NCI-H82 (cell line): Measurements from ENCODE around the gene TNC.
A peak's percentile ranks its signal among the peaks of the same experiment; 100 is the strongest.
"Not testable (repeated sequence)": the region's sequence is repeated elsewhere in the genome, so short reads cannot be mapped to it uniquely, and the experiment has no call there.

Source experiments
- DNase-seq: peaks from one replicate; lab custom pipeline; 2025; lab: John Stamatoyannopoulos, UW

The TNC gene

GRCh38 chr9:115134941-115135340 lies 17.0 kb upstream of the TNC start:
- no peak for DNase-seq

DNA sequence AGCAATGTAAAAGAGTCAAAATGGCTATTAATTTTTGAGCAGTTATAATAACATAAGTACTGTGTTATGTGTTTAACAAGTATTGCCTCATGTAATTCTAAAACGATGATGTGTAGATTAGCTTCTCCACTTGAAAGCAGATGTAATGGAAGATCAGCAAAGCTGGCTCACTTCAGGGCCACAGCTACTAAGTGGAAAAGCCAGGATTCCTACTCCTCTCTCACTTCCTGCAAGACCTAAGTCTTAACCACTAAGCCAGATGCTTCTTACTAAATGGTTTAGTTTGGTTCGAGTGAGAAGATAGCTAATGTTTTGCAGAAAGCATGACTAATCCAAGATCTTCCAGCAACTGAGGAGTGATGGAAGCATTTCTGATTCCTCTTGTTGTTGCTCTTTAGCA lies 15.7 kb upstream of the TNC start:
- DNase-seq: peak; percentile 89

GRCh38 chr9:115132648-115133047 lies 14.7 kb upstream of the TNC start:
- DNase-seq: peak; percentile 90

GRCh38 chr9:115130176-115130575 lies 12.2 kb upstream of the TNC start:
- no peak for DNase-seq

DNA sequence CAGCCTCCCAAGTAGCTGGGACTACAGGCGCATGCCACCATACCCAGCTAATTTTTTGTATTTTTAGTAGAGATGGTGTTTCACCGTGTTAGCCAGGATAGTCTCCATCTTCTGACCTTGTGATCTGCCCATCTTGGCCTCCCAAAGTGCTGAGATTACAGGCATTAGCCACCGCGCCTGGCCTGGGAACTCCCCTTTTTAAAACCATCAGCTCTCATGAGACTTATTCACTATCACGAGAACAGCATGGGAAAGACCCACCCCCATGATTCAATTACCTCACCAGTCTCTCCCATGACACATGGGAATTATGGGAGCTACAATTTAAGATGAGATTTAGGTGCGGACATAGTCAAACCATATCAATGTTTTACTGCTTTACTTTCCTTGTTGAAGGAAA lies 10.8 kb upstream of the TNC start:
- DNase-seq: not testable (repeated sequence)

DNA sequence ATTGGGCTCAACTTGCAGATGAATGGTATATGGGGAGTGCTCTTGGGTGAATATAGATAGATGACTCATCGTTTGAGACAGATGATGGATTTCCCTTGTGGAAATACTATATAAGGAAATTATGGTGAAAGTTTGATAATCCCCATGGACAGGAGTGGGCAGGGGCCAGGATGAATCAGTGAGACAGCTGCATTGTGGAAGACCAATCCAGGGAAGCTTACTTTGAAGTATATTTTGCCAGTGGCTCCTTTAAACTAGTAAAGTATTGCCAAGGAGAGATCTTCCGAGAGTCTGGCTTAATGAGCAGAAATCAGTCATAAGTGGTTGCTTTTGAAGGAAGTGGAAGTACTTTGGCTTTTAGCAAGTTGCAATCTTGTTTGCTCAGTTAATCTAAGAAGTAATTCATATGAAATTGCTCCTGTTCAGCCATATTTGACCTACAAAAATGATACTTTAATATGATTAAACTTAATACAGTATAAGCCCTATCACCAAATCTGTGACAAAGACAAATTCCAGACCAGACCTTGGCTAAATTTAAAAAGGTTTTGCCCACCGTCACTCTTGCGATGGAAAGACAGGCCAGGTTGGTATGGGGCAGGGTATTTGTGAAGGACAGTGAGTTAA lies 9.3 kb upstream of the TNC start:
- no peak for DNase-seq

- no peak for DNase-seq
Observed at GRCh38 chr9:115126404-115126803, 8.4 kb upstream of the TNC start.

DNA sequence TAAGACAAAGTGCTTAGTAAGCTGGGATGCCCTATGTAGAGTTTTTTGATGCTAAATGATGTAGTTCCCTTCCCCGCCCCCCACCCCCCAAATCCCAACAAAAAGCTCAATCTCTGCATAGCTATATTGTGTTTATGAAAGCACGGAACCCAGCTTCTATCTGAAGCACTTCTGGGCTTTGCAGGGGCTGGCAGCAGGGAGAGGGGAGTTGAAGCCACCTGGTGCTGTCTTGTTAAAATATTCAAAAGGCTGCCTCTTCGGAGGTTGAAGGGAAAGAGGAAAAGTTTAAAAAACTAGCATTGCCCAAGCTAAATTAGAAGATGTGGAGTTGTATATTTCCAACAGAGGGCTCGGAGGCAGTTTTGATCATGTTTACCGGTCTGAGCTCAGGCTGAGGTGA lies 5.0 kb upstream of the TNC start:
- DNase-seq: no peak

DNA sequence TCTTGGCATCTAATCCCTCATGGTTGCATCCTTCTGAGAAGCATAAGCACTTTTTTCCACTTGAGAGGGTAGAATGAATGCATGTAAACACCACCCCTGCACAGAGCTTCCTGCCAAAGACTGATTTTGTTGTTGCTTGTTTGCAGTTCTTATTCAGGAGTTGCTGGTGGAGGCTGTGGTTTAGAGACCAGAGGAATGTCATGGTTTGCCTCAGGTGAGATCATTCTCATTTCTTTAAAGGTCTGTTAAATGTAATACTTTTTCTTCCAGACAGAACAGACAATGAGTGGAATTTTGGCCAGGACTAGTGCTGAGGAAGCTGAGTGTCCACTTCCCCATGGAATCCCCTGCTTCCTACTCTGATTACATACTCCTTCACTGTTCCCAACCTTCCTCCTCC lies 3.2 kb upstream of the TNC start:
- no peak for DNase-seq

DNA sequence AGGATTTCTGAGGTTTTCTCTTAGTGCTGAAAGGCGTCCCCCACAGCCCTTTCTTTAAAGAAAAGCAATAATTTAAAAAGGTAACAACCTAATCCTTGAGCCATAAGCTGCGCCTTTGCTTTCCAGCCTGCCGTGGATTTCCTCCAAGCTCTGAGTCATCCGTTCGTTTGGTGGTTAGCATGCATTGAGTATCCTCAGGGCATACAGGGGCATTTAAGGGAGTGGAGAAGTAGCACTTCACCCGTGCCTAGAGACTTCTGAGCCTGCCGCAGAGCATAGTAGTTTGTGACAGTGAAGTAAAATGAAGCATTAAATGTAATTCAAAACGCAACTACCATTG lies 892 bp upstream of the TNC start:
- DNase-seq: peak; percentile 66

GRCh38 chr9:115116421-115117284 lies 1.3 kb downstream of the TNC start:
- DNase-seq: no peak

DNA sequence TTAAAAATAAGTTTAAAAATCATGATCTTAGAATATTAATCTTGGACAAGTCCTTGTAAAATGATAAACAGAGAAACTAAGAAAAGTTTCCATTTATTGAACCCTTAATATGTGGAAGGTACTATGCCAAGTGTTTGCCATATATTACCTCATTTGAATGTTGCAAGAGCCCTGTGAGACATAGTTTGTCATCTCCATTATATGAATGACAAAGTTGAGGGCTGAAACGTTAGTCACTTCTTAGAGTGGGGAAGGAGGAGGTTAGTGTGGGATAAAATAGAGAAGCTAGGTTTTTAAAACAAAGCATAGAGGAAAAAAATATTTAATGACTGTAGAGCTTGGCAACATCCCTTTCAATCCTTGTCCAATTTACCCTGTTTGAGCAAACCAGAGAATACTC lies 2.0 kb downstream of the TNC start:
- DNase-seq: no peak

DNA sequence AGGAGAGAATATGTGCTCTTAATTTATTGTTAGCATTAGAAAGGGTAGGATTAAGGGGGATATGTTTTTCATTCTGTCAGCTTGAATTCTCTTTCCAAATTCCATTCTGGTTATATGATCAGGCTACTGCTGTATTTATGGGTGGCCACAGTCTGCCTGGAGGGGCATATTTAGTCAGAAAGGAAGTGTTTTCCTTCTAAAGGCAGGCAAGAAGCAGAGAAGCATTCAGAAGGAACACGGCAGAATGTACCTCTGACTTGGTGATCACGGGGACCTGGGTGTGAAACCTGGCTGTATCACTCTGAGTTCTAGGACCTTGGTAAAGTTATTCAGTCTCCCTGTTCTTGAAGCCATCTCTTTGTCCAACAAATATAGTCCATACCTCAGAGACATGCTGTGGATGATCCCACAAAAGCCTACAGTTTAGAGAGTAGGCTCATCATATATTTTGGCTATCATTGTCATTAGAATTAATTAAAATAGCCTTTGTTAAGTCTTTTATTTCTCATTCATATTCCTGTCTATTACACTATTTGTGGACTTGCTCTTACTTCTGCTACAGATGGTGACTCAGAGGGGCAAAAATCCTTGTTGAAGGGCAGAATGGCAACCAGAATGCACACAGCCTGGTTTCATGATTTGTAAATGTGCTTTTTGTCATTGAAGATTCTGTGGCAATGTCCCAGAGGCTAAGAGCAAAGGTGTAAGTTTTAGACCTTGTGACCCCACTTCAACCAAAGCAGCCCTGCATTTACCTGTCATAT lies 2.7 kb downstream of the TNC start:
- DNase-seq: no peak

GRCh38 chr9:115114546-115114945 lies 3.4 kb downstream of the TNC start:
- DNase-seq: no peak

DNA sequence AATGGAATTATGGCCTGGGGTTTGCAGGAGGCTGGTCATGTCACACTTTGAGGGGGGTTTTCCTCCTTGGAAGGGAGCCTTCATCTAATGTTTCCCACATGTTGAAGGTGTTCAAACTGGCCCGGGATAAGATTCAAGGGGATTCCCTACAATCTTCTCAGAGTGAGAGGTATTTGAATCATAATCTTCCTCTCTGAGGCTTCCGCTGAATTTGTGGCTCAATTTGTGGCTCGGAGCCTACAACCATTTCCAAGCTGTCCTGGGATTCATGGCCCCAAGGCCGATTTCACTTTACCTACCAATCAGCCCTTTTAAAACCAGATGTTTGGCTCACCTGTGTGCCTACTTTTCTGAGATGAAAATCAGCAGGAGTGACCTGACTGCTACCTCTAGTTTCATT lies 3.9 kb downstream of the TNC start:
- no peak for DNase-seq

- no peak for DNase-seq
Observed at GRCh38 chr9:115111874-115112273, 6.1 kb downstream of the TNC start.

- DNase-seq: no peak
Observed at GRCh38 chr9:115109486-115109885, 8.5 kb downstream of the TNC start.

DNA sequence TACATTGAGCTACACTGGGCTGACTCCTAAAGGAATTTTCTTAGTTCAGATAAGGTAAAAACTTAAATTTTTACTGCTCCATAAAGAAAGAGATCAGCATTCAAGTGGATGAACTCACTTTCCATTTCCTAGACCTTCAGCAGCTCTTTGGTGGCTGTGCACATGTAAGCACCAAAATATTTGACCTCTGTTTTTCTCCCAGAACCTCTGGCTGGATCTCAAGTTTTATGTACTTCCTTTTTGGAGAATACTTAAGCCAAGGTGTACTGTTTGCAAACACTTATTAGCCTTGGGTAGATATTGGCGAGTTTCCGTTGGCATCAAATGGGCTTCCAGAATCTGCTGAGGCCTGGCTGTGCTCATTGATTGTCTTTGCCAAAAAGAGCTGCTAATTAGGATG lies 10.3 kb downstream of the TNC start:
- no peak for DNase-seq

DNA sequence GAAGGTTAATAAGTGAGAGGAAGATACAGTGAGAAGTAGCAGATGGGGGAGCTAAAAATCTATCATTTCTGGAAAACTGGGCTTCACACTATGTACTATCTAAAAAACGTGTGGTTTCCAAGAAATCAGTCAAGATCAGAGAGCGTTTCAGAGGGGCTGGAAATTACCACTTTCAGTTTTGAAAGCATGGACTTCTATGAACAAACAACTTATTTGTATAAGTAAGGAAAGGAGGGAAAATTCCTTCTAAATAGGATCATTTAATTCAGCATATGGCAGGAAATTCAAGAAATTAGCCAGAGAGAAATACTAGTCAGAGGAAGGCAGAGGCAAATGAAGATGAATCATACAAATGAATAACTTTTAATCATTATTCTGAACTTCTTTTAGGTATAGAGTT lies 11.3 kb downstream of the TNC start:
- DNase-seq: no peak

- DNase-seq: peak; percentile 40
Observed at GRCh38 chr9:115106001-115106400, 12.0 kb downstream of the TNC start.

DNA sequence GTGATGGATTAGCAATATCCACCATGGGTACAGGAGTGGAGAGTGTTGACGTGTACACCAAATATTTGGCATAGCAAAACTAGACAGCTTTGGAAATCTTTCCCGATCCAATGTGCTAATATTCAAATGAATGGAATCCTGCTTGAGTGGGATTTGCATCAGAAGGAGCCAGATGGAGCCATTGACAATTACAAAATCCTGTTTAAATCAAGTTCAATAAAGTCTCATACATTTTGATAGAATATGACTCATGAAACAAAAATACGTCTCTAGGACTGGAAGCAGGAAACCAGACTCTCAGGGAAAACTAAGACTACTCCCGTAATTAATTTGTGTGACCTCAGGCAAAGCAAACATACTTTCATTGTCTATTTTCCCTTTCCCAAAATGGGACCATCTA lies 13.0 kb downstream of the TNC start:
- DNase-seq: no peak

GRCh38 chr9:115103746-115104477 lies 14.0 kb downstream of the TNC start:
- DNase-seq: no peak
